DOHH2 (cell line): ENCODE measurements around the gene KIF21A.

ENCODE experiments used
- H3F3A ChIP-seq: fragments of 200-600 bp; sonication (generic), shearing (Covaris generic); 2 replicates; pipeline ENCODE4 v1.6.0; 2016; ENCODE audit warnings: antibody characterized with exemption, mild to moderate bottlenecking; ENCODE audit not compliant: control insufficient read depth, insufficient read depth
- H3K27ac ChIP-seq: fragments of 200-600 bp; sonication (generic); 2 replicates; pipeline ENCODE4 v1.5.1; 2014; ENCODE audit warnings: low read depth, mild to moderate bottlenecking, low read length, moderate library complexity
- H3K27me3 ChIP-seq: fragments of 200-600 bp; sonication (generic); 2 replicates; pipeline ENCODE4 v1.6.1; 2014; ENCODE audit warnings: mild to moderate bottlenecking, low read length, mixed read lengths; ENCODE audit not compliant: control insufficient read depth
- H3K36me3 ChIP-seq: fragments of 200-600 bp; sonication (generic); 2 replicates; pipeline ENCODE4 v1.6.1; 2014; ENCODE audit warnings: mild to moderate bottlenecking, low read length, moderate library complexity, mixed read lengths; ENCODE audit not compliant: control insufficient read depth
- H3K4me1 ChIP-seq: fragments of 200-600 bp; sonication (generic); 2 replicates; pipeline ENCODE4 v1.6.1; 2014; ENCODE audit warnings: mild to moderate bottlenecking, low read length, mixed read lengths; ENCODE audit not compliant: control insufficient read depth
- H3K4me2 ChIP-seq: fragments of 200-600 bp; sonication (generic); 2 replicates; pipeline ENCODE4 v1.6.0; 2014; ENCODE audit warnings: mild to moderate bottlenecking, low read length, moderate library complexity
- H3K4me3 ChIP-seq: fragments of 200-600 bp; sonication (generic); 2 replicates; pipeline ENCODE4 v1.5.1; 2014; ENCODE audit warnings: mild to moderate bottlenecking, low read length, mixed read lengths
- H3K79me2 ChIP-seq: fragments of 200-600 bp; sonication (generic); 2 replicates; pipeline ENCODE4 v1.6.1; 2014; ENCODE audit warnings: mild to moderate bottlenecking, low read length, mixed read lengths; ENCODE audit not compliant: control insufficient read depth
- H3K9me2 ChIP-seq: fragments of 200-600 bp; sonication (generic); replicated peaks from 2 replicates; pipeline ENCODE4 v1.6.1; 2014; ENCODE audit warnings: mild to moderate bottlenecking, low read length, mixed read lengths; ENCODE audit not compliant: control insufficient read depth
- H3K9me3 ChIP-seq: fragments of 200-600 bp; sonication (generic); 2 replicates; pipeline ENCODE4 v1.6.1; 2014; ENCODE audit warnings: antibody characterized with exemption, low read length, mixed read lengths; ENCODE audit not compliant: control insufficient read depth, insufficient read depth
- H4K20me1 ChIP-seq: fragments of 200-600 bp; sonication (generic); 2 replicates; pipeline ENCODE4 v1.6.0; 2014; ENCODE audit warnings: low read depth, mild to moderate bottlenecking, antibody characterized with exemption, low read length, moderate library complexity; ENCODE audit not compliant: control insufficient read depth, insufficient read depth
- EZH2phosphoT487 ChIP-seq: fragments of 200-600 bp; sonication (generic); IDR thresholded peaks from 2 replicates; pipeline ENCODE4 v1.6.1; 2017; ENCODE audit warnings: borderline replicate concordance, mild to moderate bottlenecking, antibody characterized with exemption, low read length, moderate library complexity, mixed read lengths
- TF ChIP-seq, protein P1 (sequence below): fragments of 200-600 bp; sonication (generic); IDR thresholded peaks from one replicate; pipeline ENCODE4 v1.5.1; 2014; ENCODE audit warnings: antibody characterized with exemption, mild to moderate bottlenecking, low read depth, low read length; ENCODE audit not compliant: poor library complexity, severe bottlenecking

The KIF21A gene

DNA sequence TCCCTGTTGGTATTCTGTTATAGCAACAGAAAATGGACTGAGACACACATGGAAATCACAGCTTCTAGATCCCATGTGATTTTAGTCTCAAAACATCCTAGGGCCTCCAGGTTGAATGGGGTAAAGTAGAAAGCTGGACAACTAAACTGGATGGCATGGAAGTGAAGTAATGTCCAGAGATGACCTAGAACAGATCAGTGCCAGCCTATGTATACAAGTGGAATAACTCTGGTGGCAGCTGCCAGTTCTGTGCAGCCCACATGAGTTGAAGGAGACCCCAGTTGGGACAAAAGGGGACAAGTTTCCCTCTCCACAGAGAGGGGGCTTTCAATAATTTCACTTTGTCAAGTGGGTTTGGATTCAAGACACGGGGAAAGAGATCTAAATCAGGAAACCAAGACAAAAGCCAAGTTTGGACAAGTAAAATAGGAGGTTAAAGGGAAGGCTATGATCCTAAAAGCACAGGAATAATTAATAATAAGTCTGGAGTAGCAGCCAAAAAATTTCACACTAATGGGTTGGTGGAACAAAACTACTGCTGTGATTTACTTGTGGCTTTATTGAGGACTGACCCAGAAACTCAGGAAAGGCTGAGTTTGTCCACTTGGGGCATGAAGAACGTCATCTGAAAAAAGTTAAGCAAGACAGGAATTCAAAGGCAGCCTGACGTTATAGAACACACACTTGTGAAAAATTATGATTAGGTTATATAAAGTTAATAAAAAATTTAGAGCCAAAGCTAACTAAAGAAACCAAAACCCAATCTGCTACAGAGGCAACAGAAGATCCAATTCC, 11.7 kb downstream of the KIF21A start:
- Histone ChIP-seq H3F3A (no peaks in the 10 kb centered on the region), H3K4me1 (no peaks in the 10 kb centered on the region), H3K4me3 (no peak overlapping the region), H3K9me2 (no peaks in the 10 kb centered on the region), H4K20me1 (no peaks in the 10 kb centered on the region), H3K4me2 (no peak overlapping the region), H3K36me3 (no peaks in the 10 kb centered on the region), H3K79me2 (no peaks in the 10 kb centered on the region), H3K9me3 (no peaks in the 10 kb centered on the region), H3K27ac (no peak overlapping the region), H3K27me3 (no peaks in the 10 kb centered on the region)
- TF ChIP-seq EZH2phosphoT487: no peak
- TF ChIP-seq, protein P1, sequence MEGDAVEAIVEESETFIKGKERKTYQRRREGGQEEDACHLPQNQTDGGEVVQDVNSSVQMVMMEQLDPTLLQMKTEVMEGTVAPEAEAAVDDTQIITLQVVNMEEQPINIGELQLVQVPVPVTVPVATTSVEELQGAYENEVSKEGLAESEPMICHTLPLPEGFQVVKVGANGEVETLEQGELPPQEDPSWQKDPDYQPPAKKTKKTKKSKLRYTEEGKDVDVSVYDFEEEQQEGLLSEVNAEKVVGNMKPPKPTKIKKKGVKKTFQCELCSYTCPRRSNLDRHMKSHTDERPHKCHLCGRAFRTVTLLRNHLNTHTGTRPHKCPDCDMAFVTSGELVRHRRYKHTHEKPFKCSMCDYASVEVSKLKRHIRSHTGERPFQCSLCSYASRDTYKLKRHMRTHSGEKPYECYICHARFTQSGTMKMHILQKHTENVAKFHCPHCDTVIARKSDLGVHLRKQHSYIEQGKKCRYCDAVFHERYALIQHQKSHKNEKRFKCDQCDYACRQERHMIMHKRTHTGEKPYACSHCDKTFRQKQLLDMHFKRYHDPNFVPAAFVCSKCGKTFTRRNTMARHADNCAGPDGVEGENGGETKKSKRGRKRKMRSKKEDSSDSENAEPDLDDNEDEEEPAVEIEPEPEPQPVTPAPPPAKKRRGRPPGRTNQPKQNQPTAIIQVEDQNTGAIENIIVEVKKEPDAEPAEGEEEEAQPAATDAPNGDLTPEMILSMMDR: no peak

DNA sequence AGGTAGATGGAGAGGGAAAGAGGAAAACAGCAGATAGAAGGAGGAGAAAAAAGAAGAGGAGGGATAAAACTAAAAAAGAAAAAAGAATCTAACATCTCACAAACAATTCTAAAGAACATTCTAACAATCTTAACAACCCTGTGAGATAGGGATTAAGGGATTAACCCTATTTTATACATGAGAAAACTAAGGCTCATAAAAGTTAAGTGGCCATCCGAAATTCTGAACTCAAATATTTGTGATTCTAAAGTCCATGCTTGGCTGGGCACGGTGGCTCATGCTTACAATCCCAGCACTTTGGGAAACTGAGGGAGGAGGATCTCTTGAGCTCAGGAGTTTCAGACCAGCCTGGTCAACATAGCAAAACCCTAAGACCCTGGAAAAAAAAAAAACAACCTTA, 13.1 kb downstream of the KIF21A start:
- no peaks in the 10 kb centered on the region for H3K79me2 ChIP-seq
- no peaks in the 10 kb centered on the region for H3K36me3 ChIP-seq
- H3K9me3 ChIP-seq: no peaks in the 10 kb centered on the region
- H3K4me1 ChIP-seq: no peaks in the 10 kb centered on the region
- H3K4me3 ChIP-seq: no peak overlapping the region
- no peak overlapping the region for H3K4me2 ChIP-seq
- H3K9me2 ChIP-seq: no peaks in the 10 kb centered on the region
- no peaks in the 10 kb centered on the region for H3K27me3 ChIP-seq
- no peak for TF ChIP-seq EZH2phosphoT487
- TF ChIP-seq, protein P1: no peak
- no peaks in the 10 kb centered on the region for H3F3A ChIP-seq
- H3K27ac ChIP-seq: no peak overlapping the region
- no peaks in the 10 kb centered on the region for H4K20me1 ChIP-seq

DNA sequence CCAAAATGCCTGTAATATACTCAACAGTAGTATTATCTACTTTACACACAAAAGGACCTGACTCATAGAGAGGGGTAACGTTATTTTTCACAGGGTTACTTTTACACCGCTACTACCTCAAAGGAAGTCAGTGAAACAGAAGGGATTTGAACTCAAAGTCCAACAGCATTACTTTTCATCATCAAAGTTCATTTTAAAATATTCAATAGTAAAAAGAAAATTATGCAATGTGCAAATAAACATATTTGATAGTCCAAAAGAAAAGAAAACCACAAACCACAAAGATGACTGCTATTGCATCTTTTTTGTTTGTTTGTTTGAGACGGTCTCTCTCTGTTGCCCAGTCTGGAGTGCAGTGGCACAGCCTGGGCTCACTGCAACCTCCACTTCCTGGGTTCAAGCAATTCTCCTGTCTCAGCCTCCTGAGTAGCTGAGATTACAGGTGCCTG, 15.5 kb downstream of the KIF21A start:
- no peaks in the 10 kb centered on the region for H4K20me1 ChIP-seq
- no peak for TF ChIP-seq EZH2phosphoT487
- TF ChIP-seq, protein P1: no peak
- H3K9me2 ChIP-seq: no peaks in the 10 kb centered on the region
- H3K9me3 ChIP-seq: no peaks in the 10 kb centered on the region
- H3K36me3 ChIP-seq: no peaks in the 10 kb centered on the region
- no peaks in the 10 kb centered on the region for H3K4me1 ChIP-seq
- no peak overlapping the region for H3K4me2 ChIP-seq
- no peak overlapping the region for H3K27ac ChIP-seq
- H3K4me3 ChIP-seq: no peak overlapping the region
- H3F3A ChIP-seq: no peaks in the 10 kb centered on the region
- no peaks in the 10 kb centered on the region for H3K79me2 ChIP-seq
- H3K27me3 ChIP-seq: no peaks in the 10 kb centered on the region
